ENCODE measurements around the gene MEPE. TPM values are rescaled to one million over a fixed set of nuclear protein-coding genes. Genes with fewer than 3 reads are reported as not detected.

MEPE gene
- total and polyA plus RNA-seq, 2 donors = 0.24 to 0.59 TPM

- H3K36me3 ChIP-seq (ENCODE audit: control insufficient read depth in 2 of 2, insufficient read depth in 2 of 2, low read length in 1 of 2) = no peaks in the 10 kb centered on the region
- H3K27ac ChIP-seq (ENCODE audit: low read depth in 1 of 2, low read length in 1 of 2) = no peak overlapping the region
- WGBS = 36% methylated on average over 7 of the region's 7 CpGs
- H3K4me1 ChIP-seq (ENCODE audit: control insufficient read depth in 2 of 2, insufficient read depth in 2 of 2, low read length in 2 of 2) = no peaks in the 10 kb centered on the region
- no peak overlapping the region for H3K4me3 ChIP-seq (ENCODE audit: low read length in 2 of 2)
- H3K27me3 ChIP-seq (ENCODE audit: control insufficient read depth in 2 of 2, insufficient read depth in 1 of 2, low read length in 1 of 2) = no peaks in the 10 kb centered on the region
- DNase-seq (ENCODE audit: low read depth in 6 of 9, low spot score in 9 of 9) = peak in 1 of 9 donors; percentile 14
- no peaks in the 10 kb centered on the region for H3K9me3 ChIP-seq (ENCODE audit: control insufficient read depth in 2 of 2, insufficient read depth in 1 of 2, low read length in 1 of 2)
These were observed 6.3 kb downstream of the MEPE start for GRCh38 chr4:87838890-87839591.

- 0% methylated on average over 1 of the region's 1 CpG for WGBS
- H3K27me3 ChIP-seq (ENCODE audit: control insufficient read depth in 2 of 2, insufficient read depth in 1 of 2, low read length in 1 of 2) = no peaks in the 10 kb centered on the region
- H3K4me3 ChIP-seq (ENCODE audit: low read length in 2 of 2) = no peak overlapping the region
These were observed 6.8 kb downstream of the MEPE start for GRCh38 chr4:87839592-87839946.

GRCh38 chr4:87840149-87840548, 7.4 kb downstream of the MEPE start:
- no peak for DNase-seq (ENCODE audit: low read depth in 6 of 9, low spot score in 9 of 9)
- H3K9me3 ChIP-seq (ENCODE audit: control insufficient read depth in 2 of 2, insufficient read depth in 1 of 2, low read length in 1 of 2) = no peaks in the 10 kb centered on the region
- H3K27me3 ChIP-seq (ENCODE audit: control insufficient read depth in 2 of 2, insufficient read depth in 1 of 2, low read length in 1 of 2) = no peaks in the 10 kb centered on the region
- no peaks in the 10 kb centered on the region for H3K36me3 ChIP-seq (ENCODE audit: control insufficient read depth in 2 of 2, insufficient read depth in 2 of 2, low read length in 1 of 2)
- no peaks in the 10 kb centered on the region for H3K4me1 ChIP-seq (ENCODE audit: control insufficient read depth in 2 of 2, insufficient read depth in 2 of 2, low read length in 2 of 2)
- H3K4me3 ChIP-seq (ENCODE audit: low read length in 2 of 2) = no peak overlapping the region
- WGBS = 97% methylated on average over 3 of the region's 3 CpGs
- no peak overlapping the region for H3K27ac ChIP-seq (ENCODE audit: low read depth in 1 of 2, low read length in 1 of 2)

More at GRCh38 chr4:87839592-87839946, 6.8 kb downstream of the MEPE start:
- H3K27ac ChIP-seq (ENCODE audit: low read depth in 1 of 2, low read length in 1 of 2) = no peak overlapping the region
- no peak for DNase-seq (ENCODE audit: low read depth in 6 of 9, low spot score in 9 of 9)
- H3K36me3 ChIP-seq (ENCODE audit: control insufficient read depth in 2 of 2, insufficient read depth in 2 of 2, low read length in 1 of 2) = no peaks in the 10 kb centered on the region
- no peaks in the 10 kb centered on the region for H3K9me3 ChIP-seq (ENCODE audit: control insufficient read depth in 2 of 2, insufficient read depth in 1 of 2, low read length in 1 of 2)
- H3K4me1 ChIP-seq (ENCODE audit: control insufficient read depth in 2 of 2, insufficient read depth in 2 of 2, low read length in 2 of 2) = no peaks in the 10 kb centered on the region

GRCh38 chr4:87843936-87844335, 11.2 kb downstream of the MEPE start:
- WGBS = 33% methylated on average over 3 of the region's 3 CpGs
- DNase-seq (ENCODE audit: low read depth in 6 of 9, low spot score in 9 of 9) = no peak
- Histone ChIP-seq H3K27ac (ENCODE audit: low read depth in 1 of 2, low read length in 1 of 2) (no peak overlapping the region), H3K9me3 (ENCODE audit: control insufficient read depth in 2 of 2, insufficient read depth in 1 of 2, low read length in 1 of 2) (no peaks in the 10 kb centered on the region), H3K4me3 (ENCODE audit: low read length in 2 of 2) (no peak overlapping the region), H3K36me3 (ENCODE audit: control insufficient read depth in 2 of 2, insufficient read depth in 2 of 2, low read length in 1 of 2) (no peaks in the 10 kb centered on the region), H3K27me3 (ENCODE audit: control insufficient read depth in 2 of 2, insufficient read depth in 1 of 2, low read length in 1 of 2) (no peaks in the 10 kb centered on the region), H3K4me1 (ENCODE audit: control insufficient read depth in 2 of 2, insufficient read depth in 2 of 2, low read length in 2 of 2) (peaks cover 0 to 2% of the 10 kb centered on the region in 2 donors)

GRCh38 chr4:87844452-87844851, 11.7 kb downstream of the MEPE start:
- no peaks in the 10 kb centered on the region for H3K27me3 ChIP-seq (ENCODE audit: control insufficient read depth in 2 of 2, insufficient read depth in 1 of 2, low read length in 1 of 2)
- H3K4me1 ChIP-seq (ENCODE audit: control insufficient read depth in 2 of 2, insufficient read depth in 2 of 2, low read length in 2 of 2) = peaks cover 0 to 3% of the 10 kb centered on the region in 2 donors
- 100% methylated on average over 1 of the region's 1 CpG for WGBS
- no peaks in the 10 kb centered on the region for H3K9me3 ChIP-seq (ENCODE audit: control insufficient read depth in 2 of 2, insufficient read depth in 1 of 2, low read length in 1 of 2)
- no peak overlapping the region for H3K27ac ChIP-seq (ENCODE audit: low read depth in 1 of 2, low read length in 1 of 2)
- no peak for DNase-seq (ENCODE audit: low read depth in 6 of 9, low spot score in 9 of 9)
- no peak overlapping the region for H3K4me3 ChIP-seq (ENCODE audit: low read length in 2 of 2)
- no peaks in the 10 kb centered on the region for H3K36me3 ChIP-seq (ENCODE audit: control insufficient read depth in 2 of 2, insufficient read depth in 2 of 2, low read length in 1 of 2)

- DNase-seq (ENCODE audit: low read depth in 6 of 9, low spot score in 9 of 9) = no peak
- H3K36me3 ChIP-seq (ENCODE audit: control insufficient read depth in 2 of 2, insufficient read depth in 2 of 2, low read length in 1 of 2) = no peaks in the 10 kb centered on the region
- 97% methylated on average over 5 of the region's 5 CpGs for WGBS
These were observed 13.5 kb downstream of the MEPE start for GRCh38 chr4:87846226-87846625.

GRCh38 chr4:87848622-87849351, 16.0 kb downstream of the MEPE start:
- H3K36me3 ChIP-seq (ENCODE audit: control insufficient read depth in 2 of 2, insufficient read depth in 2 of 2, low read length in 1 of 2) = no peaks in the 10 kb centered on the region
- no peaks in the 10 kb centered on the region for H3K9me3 ChIP-seq (ENCODE audit: control insufficient read depth in 2 of 2, insufficient read depth in 1 of 2, low read length in 1 of 2)
- 15% methylated on average over 15 of the region's 15 CpGs for WGBS
- no peak overlapping the region for H3K4me3 ChIP-seq (ENCODE audit: low read length in 2 of 2)
- peak in 6 of 9 donors; percentile 13 to 65 (median 31) for DNase-seq (ENCODE audit: low read depth in 6 of 9, low spot score in 9 of 9)
- H3K27ac ChIP-seq (ENCODE audit: low read depth in 1 of 2, low read length in 1 of 2) = no peak overlapping the region
- H3K4me1 ChIP-seq (ENCODE audit: control insufficient read depth in 2 of 2, insufficient read depth in 2 of 2, low read length in 2 of 2) = peaks cover 0 to 3% of the 10 kb centered on the region in 2 donors
- H3K27me3 ChIP-seq (ENCODE audit: control insufficient read depth in 2 of 2, insufficient read depth in 1 of 2, low read length in 1 of 2) = no peaks in the 10 kb centered on the region

More at GRCh38 chr4:87846226-87846625, 13.5 kb downstream of the MEPE start:
- Histone ChIP-seq H3K4me3 (ENCODE audit: low read length in 2 of 2) (no peak overlapping the region), H3K4me1 (ENCODE audit: control insufficient read depth in 2 of 2, insufficient read depth in 2 of 2, low read length in 2 of 2) (peaks cover 0 to 3% of the 10 kb centered on the region in 2 donors), H3K27me3 (ENCODE audit: control insufficient read depth in 2 of 2, insufficient read depth in 1 of 2, low read length in 1 of 2) (no peaks in the 10 kb centered on the region), H3K9me3 (ENCODE audit: control insufficient read depth in 2 of 2, insufficient read depth in 1 of 2, low read length in 1 of 2) (no peaks in the 10 kb centered on the region), H3K27ac (ENCODE audit: low read depth in 1 of 2, low read length in 1 of 2) (no peak overlapping the region)

- Histone ChIP-seq H3K27me3 (ENCODE audit: control insufficient read depth in 2 of 2, insufficient read depth in 1 of 2, low read length in 1 of 2) (no peaks in the 10 kb centered on the region), H3K4me1 (ENCODE audit: control insufficient read depth in 2 of 2, insufficient read depth in 2 of 2, low read length in 2 of 2) (peaks cover 0 to 3% of the 10 kb centered on the region in 2 donors), H3K4me3 (ENCODE audit: low read length in 2 of 2) (no peak overlapping the region), H3K27ac (ENCODE audit: low read depth in 1 of 2, low read length in 1 of 2) (no peak overlapping the region), H3K9me3 (ENCODE audit: control insufficient read depth in 2 of 2, insufficient read depth in 1 of 2, low read length in 1 of 2) (no peaks in the 10 kb centered on the region), H3K36me3 (ENCODE audit: control insufficient read depth in 2 of 2, insufficient read depth in 2 of 2, low read length in 1 of 2) (no peaks in the 10 kb centered on the region)
- 23% methylated on average over 4 of the region's 4 CpGs for WGBS
- peak in 1 of 9 donors; percentile 24 for DNase-seq (ENCODE audit: low read depth in 6 of 9, low spot score in 9 of 9)
These were observed 16.8 kb downstream of the MEPE start for GRCh38 chr4:87849612-87850011.

- 84% methylated on average over 8 of the region's 8 CpGs for WGBS
- no peak for DNase-seq (ENCODE audit: low read depth in 6 of 9, low spot score in 9 of 9)
- Histone ChIP-seq H3K27me3 (ENCODE audit: control insufficient read depth in 2 of 2, insufficient read depth in 1 of 2, low read length in 1 of 2) (no peaks in the 10 kb centered on the region), H3K4me1 (ENCODE audit: control insufficient read depth in 2 of 2, insufficient read depth in 2 of 2, low read length in 2 of 2) (peaks cover 0 to 3% of the 10 kb centered on the region in 2 donors), H3K9me3 (ENCODE audit: control insufficient read depth in 2 of 2, insufficient read depth in 1 of 2, low read length in 1 of 2) (no peaks in the 10 kb centered on the region), H3K27ac (ENCODE audit: low read depth in 1 of 2, low read length in 1 of 2) (no peak overlapping the region), H3K36me3 (ENCODE audit: control insufficient read depth in 2 of 2, insufficient read depth in 2 of 2, low read length in 1 of 2) (no peaks in the 10 kb centered on the region), H3K4me3 (ENCODE audit: low read length in 2 of 2) (no peak overlapping the region)
These were observed 18.6 kb downstream of the MEPE start for GRCh38 chr4:87851332-87851731.
